Measurements from ENCODE around the gene ZNF480.
"Not testable (repeated sequence)": the region's sequence is repeated elsewhere in the genome, so short reads cannot be mapped to it uniquely, and the experiment has no call there.

The ZNF480 gene

DNA sequence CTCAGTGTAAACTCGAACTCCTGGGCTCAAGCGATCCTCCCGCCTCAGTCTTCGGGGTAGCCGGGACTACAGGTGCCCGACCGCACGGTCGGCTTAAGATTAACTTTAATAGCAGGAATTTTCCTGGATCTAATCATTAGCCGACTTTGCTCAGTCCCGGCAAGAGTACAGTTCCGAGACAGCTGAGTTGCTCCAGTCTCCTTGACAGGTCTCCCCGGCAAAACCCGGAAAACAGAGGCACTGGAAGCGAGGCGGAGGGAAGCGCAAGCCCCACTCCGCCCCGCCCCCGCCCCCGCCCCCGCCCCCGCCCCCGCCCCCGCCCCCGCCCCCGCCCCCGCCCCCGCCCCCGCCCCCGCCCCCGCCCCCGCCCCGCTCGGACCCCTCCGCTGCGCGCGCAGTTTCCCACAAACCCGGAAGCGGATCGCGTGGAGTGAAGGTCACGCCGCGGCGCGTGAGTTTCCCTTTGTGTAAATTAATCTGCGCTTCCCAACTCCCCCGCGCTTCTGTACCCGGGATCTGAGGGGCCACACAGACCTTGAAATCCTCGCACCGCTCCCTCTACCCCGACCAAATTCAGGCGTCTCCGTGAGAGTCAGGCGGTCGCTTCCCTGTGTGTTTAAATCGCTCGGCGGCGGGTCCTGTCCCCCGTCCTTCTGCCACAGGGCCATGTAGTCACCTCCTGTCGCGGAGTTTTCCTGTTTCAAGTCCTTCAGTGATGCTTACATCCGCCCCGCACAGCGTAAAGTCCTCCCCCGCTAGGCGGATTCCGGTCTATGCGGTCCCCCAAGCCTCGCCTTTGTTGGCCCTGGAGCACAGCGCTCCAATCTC is at the start of gene ZNF480:
Gene ZNF480 (plus strand): TSS at position 397 of the 828 bp plus-strand sequence. CDS start 3,244 bp downstream, outside the sequence.
- Histone ChIP-seq H3K4me1 (ENCODE audit: insufficient read depth, low read length) (peaks cover 5% of the 10 kb centered on the region), H3K9ac (ENCODE audit: low read depth, low read length) (peak within 1 kb of the TSS; percentile 98), H3K36me3 (ENCODE audit: insufficient read depth, low read depth, low read length) (peaks cover 38% of the 10 kb centered on the region), H3K27me3 (ENCODE audit: insufficient read depth, low read length) (no peaks in the 10 kb centered on the region; the same call in 1 of the 2 replicates), H3K9me3 (ENCODE audit: insufficient read depth, low read depth, low read length) (0 out of 2 replicates have a peak, but pooled peaks cover 9% of the 10 kb centered on the region), H3K4me3 (ENCODE audit: low read length) (peak within 1 kb of the TSS; percentile 97), H3K27ac (ENCODE audit: low read length) (peak within 1 kb of the TSS; percentile 53)

DNA sequence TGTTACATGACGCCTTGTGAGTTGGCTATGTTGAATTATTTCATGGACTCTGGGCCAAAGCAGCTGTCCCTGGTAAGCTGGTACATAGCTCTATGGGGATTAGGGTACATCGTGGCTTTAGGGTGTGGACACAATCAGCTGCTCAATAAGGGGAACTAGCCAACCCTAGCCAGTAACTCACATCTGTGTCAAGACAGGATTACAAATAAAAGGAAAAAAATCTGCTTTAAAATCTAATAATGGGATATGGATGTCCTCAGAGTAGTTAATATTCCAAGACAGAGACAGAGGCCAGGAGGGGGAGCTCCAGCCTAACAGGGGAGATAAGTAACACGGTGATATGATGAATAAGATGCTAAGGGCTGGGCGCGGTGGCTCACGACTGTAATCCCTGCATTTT is 48.7 kb upstream of the ZNF480 start:
- Histone ChIP-seq H3K36me3 (ENCODE audit: insufficient read depth, low read depth, low read length) (no peaks in the 10 kb centered on the region), H3K27ac (ENCODE audit: low read length) (no peak overlapping the region), H3K4me3 (ENCODE audit: low read length) (no peak overlapping the region), H3K4me1 (ENCODE audit: insufficient read depth, low read length) (no peaks in the 10 kb centered on the region), H3K9me3 (ENCODE audit: insufficient read depth, low read depth, low read length) (0 out of 2 replicates have a peak, but pooled peaks cover 2% of the 10 kb centered on the region), H3K9ac (ENCODE audit: low read depth, low read length) (no peak overlapping the region), H3K27me3 (ENCODE audit: insufficient read depth, low read length) (no peaks in the 10 kb centered on the region)

DNA sequence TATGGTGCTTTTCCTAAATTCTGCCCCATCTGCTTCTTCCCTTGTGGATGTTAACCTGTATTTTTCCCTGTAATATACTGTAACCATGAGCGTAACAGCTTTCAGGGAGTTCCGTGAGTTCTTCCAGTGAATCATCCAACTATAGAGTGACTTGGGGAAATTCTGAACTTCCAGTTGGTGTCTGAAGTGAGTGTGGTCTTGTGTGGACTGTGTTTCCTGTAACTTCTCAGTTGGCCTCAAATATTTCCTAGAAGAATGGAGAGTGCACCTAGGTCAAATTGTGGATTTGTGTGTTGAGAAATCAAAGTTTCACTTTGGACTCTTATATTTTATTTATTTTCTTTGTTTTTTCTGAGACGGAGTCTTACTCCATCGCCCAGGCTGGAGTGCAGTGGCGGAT is 38.5 kb upstream of the ZNF480 start:
- Histone ChIP-seq H3K27me3 (ENCODE audit: insufficient read depth, low read length) (no peaks in the 10 kb centered on the region), H3K9me3 (ENCODE audit: insufficient read depth, low read depth, low read length) (no peaks in the 10 kb centered on the region; the same call in 1 of the 2 replicates), H3K4me3 (ENCODE audit: low read length) (no peak overlapping the region), H3K4me1 (ENCODE audit: insufficient read depth, low read length) (no peaks in the 10 kb centered on the region), H3K9ac (ENCODE audit: low read depth, low read length) (no peak overlapping the region), H3K36me3 (ENCODE audit: insufficient read depth, low read depth, low read length) (no peaks in the 10 kb centered on the region), H3K27ac (ENCODE audit: low read length) (no peak overlapping the region)

DNA sequence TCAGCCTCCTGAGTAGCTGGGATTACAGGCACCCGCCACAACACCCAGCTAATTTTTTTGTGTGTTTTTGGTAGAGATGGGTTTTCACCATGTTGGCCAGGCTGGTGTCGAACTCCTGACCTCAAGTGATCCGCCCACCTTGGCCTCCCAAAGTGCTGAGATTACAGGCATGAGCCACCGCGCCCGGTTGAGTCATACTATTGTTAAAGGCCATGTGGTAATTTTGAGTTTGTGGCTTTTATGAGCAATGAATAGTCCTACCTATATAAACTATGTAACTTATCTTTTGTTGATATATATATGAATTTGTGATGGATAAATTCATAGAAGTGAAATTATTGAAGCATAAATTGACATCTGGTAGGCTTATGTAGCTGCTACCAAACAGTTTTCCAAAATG is 31.4 kb upstream of the ZNF480 start:
- H3K36me3 ChIP-seq (ENCODE audit: insufficient read depth, low read depth, low read length); H3K9me3 ChIP-seq (ENCODE audit: insufficient read depth, low read depth, low read length): not testable (repeated sequence)

DNA sequence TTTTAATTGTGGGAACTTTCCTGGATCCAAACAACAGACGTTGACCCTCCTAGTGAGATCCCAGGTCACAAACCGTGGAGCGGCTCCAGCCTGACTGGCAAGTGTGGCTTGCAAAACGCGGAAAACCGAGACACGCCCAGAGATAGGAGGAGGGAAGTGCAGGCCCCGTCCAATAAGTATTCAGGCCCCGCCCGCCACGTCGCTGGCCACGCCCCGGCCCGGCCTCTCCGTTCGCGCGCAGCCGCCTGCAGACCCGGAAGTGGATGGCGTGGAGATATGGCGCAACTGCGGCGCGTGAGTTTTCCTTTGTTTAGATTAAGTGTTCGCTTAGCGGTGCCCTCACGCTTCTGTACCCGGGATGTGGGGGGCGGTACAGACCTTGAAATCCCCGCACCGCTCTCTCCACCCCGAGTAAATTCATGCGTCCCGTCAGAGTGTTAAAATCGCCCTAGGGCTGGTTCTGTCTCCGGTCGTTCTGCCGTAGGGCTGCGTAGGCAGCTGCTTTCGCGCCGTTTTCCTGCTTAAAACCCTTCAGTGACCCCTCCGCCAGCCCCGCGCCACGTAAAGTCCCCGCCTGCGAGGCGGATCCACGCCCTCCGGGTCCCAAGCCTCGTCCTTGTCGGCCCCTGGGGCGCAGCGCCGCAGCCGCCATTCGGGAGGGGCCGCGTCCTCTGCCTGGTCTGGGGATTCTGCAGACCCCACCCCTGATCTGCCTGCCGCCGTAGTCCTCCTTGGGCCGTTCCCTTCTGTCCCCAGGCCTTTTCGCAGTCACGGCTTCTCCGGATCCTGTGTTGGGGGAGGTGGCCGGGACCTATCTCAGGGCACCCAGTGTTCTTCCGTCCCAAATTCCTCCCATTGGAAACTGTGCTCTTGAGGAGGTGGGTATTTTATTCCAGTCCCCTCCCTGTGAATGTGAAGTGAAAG is 27.4 kb upstream of the ZNF480 start, which contains the start of gene ZNF766:
Gene ZNF766 (plus strand): TSS at position 250 of the 924 bp plus-strand sequence. CDS start 27 bp downstream, at position 277.
- peak within 1 kb of the TSS; percentile 54 for H3K27ac ChIP-seq (ENCODE audit: low read length)
- no peaks in the 10 kb centered on the region for H3K27me3 ChIP-seq (ENCODE audit: insufficient read depth, low read length)
- H3K4me3 ChIP-seq (ENCODE audit: low read length): peak within 1 kb of the TSS; percentile 92
- peak within 1 kb of the TSS; percentile 98 for H3K9ac ChIP-seq (ENCODE audit: low read depth, low read length)
- peaks cover 34% of the 10 kb centered on the region for H3K36me3 ChIP-seq (ENCODE audit: insufficient read depth, low read depth, low read length)
- no peaks in the 10 kb centered on the region for H3K9me3 ChIP-seq (ENCODE audit: insufficient read depth, low read depth, low read length)
- no peaks in the 10 kb centered on the region for H3K4me1 ChIP-seq (ENCODE audit: insufficient read depth, low read length)

More for the DNA sequence above, 31.4 kb upstream of the ZNF480 start:
- H3K27me3 ChIP-seq (ENCODE audit: insufficient read depth, low read length); H3K4me1 ChIP-seq (ENCODE audit: insufficient read depth, low read length); H3K9ac ChIP-seq (ENCODE audit: low read depth, low read length); H3K27ac ChIP-seq (ENCODE audit: low read length); H3K4me3 ChIP-seq (ENCODE audit: low read length): not testable (repeated sequence)

DNA sequence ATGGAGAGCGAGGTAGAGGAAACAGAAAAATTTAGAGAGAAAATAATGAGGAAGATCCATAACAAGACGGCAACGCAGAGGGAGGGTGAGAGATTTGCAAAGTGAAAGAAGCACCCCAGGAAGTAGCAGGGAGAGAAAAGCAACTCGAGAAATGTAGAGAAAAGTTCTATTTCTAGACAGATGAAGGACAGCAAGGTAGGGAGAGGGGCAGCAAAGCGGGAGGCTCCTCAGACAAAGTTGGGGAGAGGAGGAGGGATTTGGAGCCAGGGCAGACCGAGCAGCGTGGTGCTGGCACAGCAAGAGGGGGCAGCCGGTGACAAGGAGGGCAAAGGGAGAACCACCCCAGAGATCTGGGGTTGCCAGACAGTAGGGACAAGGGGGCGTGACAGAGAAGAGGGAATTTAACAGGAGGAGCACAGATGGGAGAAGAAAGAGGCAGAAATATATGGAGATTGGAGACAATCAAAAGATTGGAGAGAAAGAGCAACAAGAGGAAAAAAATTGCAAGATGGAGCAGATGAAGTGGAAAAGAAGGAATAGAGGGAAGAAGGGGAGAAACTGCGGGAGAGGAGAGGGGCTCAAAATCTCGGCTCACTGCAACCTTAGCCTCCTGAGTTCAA is 26.6 kb upstream of the ZNF480 start:
- H3K36me3 ChIP-seq (ENCODE audit: insufficient read depth, low read depth, low read length): peaks cover 34% of the 10 kb centered on the region
- peak overlapping the region; percentile 98 for H3K9ac ChIP-seq (ENCODE audit: low read depth, low read length)
- H3K4me1 ChIP-seq (ENCODE audit: insufficient read depth, low read length): no peaks in the 10 kb centered on the region
- no peaks in the 10 kb centered on the region for H3K9me3 ChIP-seq (ENCODE audit: insufficient read depth, low read depth, low read length)
- H3K4me3 ChIP-seq (ENCODE audit: low read length): peak overlapping the region; percentile 92
- no peaks in the 10 kb centered on the region for H3K27me3 ChIP-seq (ENCODE audit: insufficient read depth, low read length)
- H3K27ac ChIP-seq (ENCODE audit: low read length): peak overlapping the region; percentile 54

DNA sequence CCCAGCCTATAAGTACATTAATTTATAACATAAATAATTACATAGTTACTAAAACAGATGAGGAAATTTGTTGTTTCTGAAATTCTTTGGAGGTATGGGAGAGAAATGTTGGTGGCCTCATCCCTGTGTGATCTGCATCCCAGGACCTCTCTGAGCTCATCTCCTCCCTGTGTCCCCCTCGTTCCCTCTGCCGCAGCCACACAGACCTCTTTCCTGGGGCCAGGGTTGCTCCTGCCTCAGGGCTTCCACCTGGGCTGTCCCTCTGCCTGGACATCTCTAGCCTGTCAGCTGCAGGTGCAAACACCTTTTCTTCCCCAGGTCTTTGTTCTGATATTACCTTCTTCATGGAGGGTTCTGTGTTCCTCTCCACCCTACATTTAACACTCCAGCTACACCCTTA is 23.7 kb upstream of the ZNF480 start:
- Histone ChIP-seq H3K9ac (ENCODE audit: low read depth, low read length) (no peak overlapping the region), H3K4me3 (ENCODE audit: low read length) (no peak overlapping the region), H3K4me1 (ENCODE audit: insufficient read depth, low read length) (peaks cover 2% of the 10 kb centered on the region; the same call in 1 of the 2 replicates), H3K27me3 (ENCODE audit: insufficient read depth, low read length) (no peaks in the 10 kb centered on the region), H3K36me3 (ENCODE audit: insufficient read depth, low read depth, low read length) (peaks cover 37% of the 10 kb centered on the region), H3K9me3 (ENCODE audit: insufficient read depth, low read depth, low read length) (no peaks in the 10 kb centered on the region), H3K27ac (ENCODE audit: low read length) (no peak overlapping the region)

DNA sequence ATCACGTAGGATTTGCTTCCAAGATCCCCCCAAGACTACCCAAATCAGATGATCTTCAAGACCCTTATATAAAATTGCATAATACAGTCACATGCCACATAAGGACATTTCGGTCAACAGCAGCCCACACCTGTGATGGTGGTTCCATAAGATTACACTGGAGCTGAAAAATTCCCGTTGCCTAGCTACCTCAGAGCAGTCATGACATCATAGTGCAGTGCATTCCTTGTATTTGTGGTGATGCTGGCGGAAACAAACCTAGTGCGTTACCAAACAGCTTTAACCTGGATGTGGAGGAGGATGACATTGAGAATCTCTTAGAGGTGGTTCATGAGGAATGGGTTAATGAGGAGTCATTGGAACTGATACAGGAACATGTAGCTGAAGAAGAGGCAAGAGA is 22.8 kb upstream of the ZNF480 start:
- H3K4me3 ChIP-seq (ENCODE audit: low read length): no peak overlapping the region
- peaks cover 2% of the 10 kb centered on the region; the same call in 1 of the 2 replicates for H3K4me1 ChIP-seq (ENCODE audit: insufficient read depth, low read length)
- peaks cover 38% of the 10 kb centered on the region for H3K36me3 ChIP-seq (ENCODE audit: insufficient read depth, low read depth, low read length)
- no peak overlapping the region for H3K27ac ChIP-seq (ENCODE audit: low read length)
- H3K27me3 ChIP-seq (ENCODE audit: insufficient read depth, low read length): no peaks in the 10 kb centered on the region
- no peak overlapping the region for H3K9ac ChIP-seq (ENCODE audit: low read depth, low read length)
- H3K9me3 ChIP-seq (ENCODE audit: insufficient read depth, low read depth, low read length): no peaks in the 10 kb centered on the region

DNA sequence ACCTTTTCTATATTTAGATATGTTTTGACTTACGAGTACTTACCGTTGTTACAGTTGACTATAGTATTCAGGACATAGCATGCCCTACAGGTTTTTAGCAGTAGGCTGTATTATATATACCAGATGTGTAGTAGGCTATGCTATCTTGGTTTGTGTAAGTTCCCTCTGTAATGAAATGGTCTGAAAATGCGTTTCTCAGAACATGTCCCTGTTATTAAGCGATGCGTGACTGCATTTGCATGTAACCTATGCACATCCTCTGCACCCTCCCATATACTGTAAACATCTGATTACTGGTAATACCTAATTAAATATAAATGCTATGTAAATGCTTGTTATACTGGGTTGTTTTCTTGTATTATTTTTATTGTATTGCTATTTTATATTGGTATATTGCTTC is 21.0 kb upstream of the ZNF480 start:
- no peaks in the 10 kb centered on the region for H3K9me3 ChIP-seq (ENCODE audit: insufficient read depth, low read depth, low read length)
- peaks cover 38% of the 10 kb centered on the region for H3K36me3 ChIP-seq (ENCODE audit: insufficient read depth, low read depth, low read length)
- H3K27ac ChIP-seq (ENCODE audit: low read length): no peak overlapping the region
- H3K4me1 ChIP-seq (ENCODE audit: insufficient read depth, low read length): peaks cover 2% of the 10 kb centered on the region; the same call in 1 of the 2 replicates
- no peak overlapping the region for H3K9ac ChIP-seq (ENCODE audit: low read depth, low read length)
- no peaks in the 10 kb centered on the region for H3K27me3 ChIP-seq (ENCODE audit: insufficient read depth, low read length)
- H3K4me3 ChIP-seq (ENCODE audit: low read length): no peak overlapping the region

DNA sequence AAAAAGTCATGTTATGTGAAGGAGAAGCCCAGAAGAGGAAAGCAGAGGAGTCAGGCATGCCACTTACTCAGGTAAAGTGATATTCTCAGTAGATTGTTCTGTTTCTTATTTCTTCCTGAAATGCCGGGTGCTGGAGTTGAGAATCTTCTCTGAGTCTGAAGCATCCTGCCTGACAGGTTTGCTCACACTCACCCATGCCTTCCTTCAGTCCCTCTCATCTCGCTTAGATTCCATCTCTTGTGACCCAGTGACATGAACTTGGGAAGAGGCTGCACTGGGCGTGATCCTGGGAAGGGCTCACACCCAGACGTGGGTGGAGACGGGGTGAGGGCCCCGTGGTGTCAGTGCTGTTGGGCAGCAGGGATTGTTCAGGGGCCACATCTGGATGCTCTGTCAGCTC is 19.5 kb upstream of the ZNF480 start:
- Histone ChIP-seq H3K36me3 (ENCODE audit: insufficient read depth, low read depth, low read length) (peaks cover 31% of the 10 kb centered on the region), H3K9ac (ENCODE audit: low read depth, low read length) (no peak overlapping the region), H3K27ac (ENCODE audit: low read length) (no peak overlapping the region), H3K9me3 (ENCODE audit: insufficient read depth, low read depth, low read length) (no peaks in the 10 kb centered on the region), H3K4me1 (ENCODE audit: insufficient read depth, low read length) (peaks cover 2% of the 10 kb centered on the region; the same call in 1 of the 2 replicates), H3K4me3 (ENCODE audit: low read length) (no peak overlapping the region), H3K27me3 (ENCODE audit: insufficient read depth, low read length) (no peaks in the 10 kb centered on the region)

DNA sequence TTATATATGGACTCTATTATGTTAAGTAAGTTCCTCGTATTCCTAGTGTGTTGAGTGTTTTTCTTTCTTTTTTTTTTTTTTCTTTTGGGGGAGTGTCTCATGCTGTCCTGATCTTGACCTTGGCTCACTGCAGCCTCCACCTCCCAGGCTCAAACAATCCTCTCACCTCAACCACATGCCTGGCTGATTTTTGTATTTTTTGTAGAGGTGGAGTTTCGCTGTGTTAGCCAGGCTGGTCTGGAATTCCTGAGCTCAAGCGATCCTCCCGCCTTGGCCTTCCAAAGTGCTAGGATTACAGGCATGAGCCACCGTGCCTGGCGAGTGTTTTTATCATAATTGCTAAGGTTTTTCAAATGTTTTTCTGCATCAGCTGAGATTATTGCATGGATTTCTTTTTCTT is 10.7 kb upstream of the ZNF480 start:
- no peaks in the 10 kb centered on the region; the same call in 1 of the 2 replicates for H3K9me3 ChIP-seq (ENCODE audit: insufficient read depth, low read depth, low read length)
- H3K9ac ChIP-seq (ENCODE audit: low read depth, low read length): no peak overlapping the region
- H3K27me3 ChIP-seq (ENCODE audit: insufficient read depth, low read length): no peaks in the 10 kb centered on the region
- peaks cover 83% of the 10 kb centered on the region for H3K36me3 ChIP-seq (ENCODE audit: insufficient read depth, low read depth, low read length)
- no peak overlapping the region for H3K4me3 ChIP-seq (ENCODE audit: low read length)
- H3K27ac ChIP-seq (ENCODE audit: low read length): no peak overlapping the region
- H3K4me1 ChIP-seq (ENCODE audit: insufficient read depth, low read length): no peaks in the 10 kb centered on the region
